Iris pigment epithelial cell (primary cell): ENCODE measurements around the gene DNAAF2.
"Not testable (repeated sequence)": the region's sequence is repeated elsewhere in the genome, so short reads cannot be mapped to it uniquely, and the experiment has no call there.

Source experiments
- DNase-seq: peaks from one replicate; pipeline ENCODE4 v3.0.0-alpha.2; 2011; ENCODE audit warnings: low read depth

The DNAAF2 gene

GRCh38 chr14:49621114-49621881, 13.7 kb downstream of the DNAAF2 start:
- DNase-seq, result peak; percentile 60

GRCh38 chr14:49620182-49621113, 14.6 kb downstream of the DNAAF2 start, which contains the start of the genes MGAT2 and RPL36AL:
MGAT2 (plus strand) TSS chr14:49620799; CDS start chr14:49621269, 470 bp downstream.
RPL36AL (minus strand) TSS chr14:49620626; CDS start chr14:49619104, 1,522 bp downstream.
- DNase-seq, result peak; percentile 99

GRCh38 chr14:49619730-49620129, 15.3 kb downstream of the DNAAF2 start:
- no peak for DNase-seq

GRCh38 chr14:49619273-49619672, 15.8 kb downstream of the DNAAF2 start:
- DNase-seq, result not testable (repeated sequence)

GRCh38 chr14:49617852-49618519, 17.1 kb downstream of the DNAAF2 start:
- DNase-seq, result no peak

- no peak for DNase-seq
Observed at GRCh38 chr14:49615776-49616175, 19.3 kb downstream of the DNAAF2 start.

- no peak for DNase-seq
Observed at GRCh38 chr14:49614196-49614595, 20.8 kb downstream of the DNAAF2 start.

GRCh38 chr14:49612671-49613070, 22.4 kb downstream of the DNAAF2 start:
- DNase-seq, result no peak

- DNase-seq, result no peak
Observed at GRCh38 chr14:49612251-49612650, 22.8 kb downstream of the DNAAF2 start.

- no peak for DNase-seq
Observed at GRCh38 chr14:49607583-49607982, 27.5 kb downstream of the DNAAF2 start.

GRCh38 chr14:49598485-49599300, 36.4 kb downstream of the DNAAF2 start, which contains the start of gene LRR1:
LRR1 (plus strand) TSS chr14:49598940; CDS start chr14:49599021, 81 bp downstream.
- DNase-seq, result peak; percentile 93

- DNase-seq, result no peak
Observed at GRCh38 chr14:49598189-49598484, 36.9 kb downstream of the DNAAF2 start.

- peak; percentile 92 for DNase-seq
Observed at GRCh38 chr14:49594347-49595091, 40.5 kb downstream of the DNAAF2 start.

GRCh38 chr14:49593016-49593415, 42.0 kb downstream of the DNAAF2 start:
- DNase-seq, result peak; percentile 83

GRCh38 chr14:49589387-49589786, 45.7 kb downstream of the DNAAF2 start:
- DNase-seq, result no peak

GRCh38 chr14:49586673-49587460, 48.2 kb downstream of the DNAAF2 start:
- DNase-seq, result peak; percentile 75

- DNase-seq, result peak; percentile 98
Observed at GRCh38 chr14:49585803-49586672, 49.0 kb downstream of the DNAAF2 start, which contains the start of gene RPS29. RPS29 (minus strand) TSS chr14:49586380; CDS start chr14:49586346, 34 bp downstream.

- DNase-seq, result not testable (repeated sequence)
Observed at GRCh38 chr14:49584981-49585640, 49.9 kb downstream of the DNAAF2 start.
